GM12801 (cell line): ENCODE results near the gene PASK.

Experiments
- TF ChIP-seq, protein P1 (sequence below): IDR thresholded peaks from one replicate; pipeline ENCODE4 v1.5.1; 2011; ENCODE audit warnings: control low read depth; ENCODE audit not compliant: insufficient read length; ENCODE audit errors: extremely low read depth

The PASK gene

DNA sequence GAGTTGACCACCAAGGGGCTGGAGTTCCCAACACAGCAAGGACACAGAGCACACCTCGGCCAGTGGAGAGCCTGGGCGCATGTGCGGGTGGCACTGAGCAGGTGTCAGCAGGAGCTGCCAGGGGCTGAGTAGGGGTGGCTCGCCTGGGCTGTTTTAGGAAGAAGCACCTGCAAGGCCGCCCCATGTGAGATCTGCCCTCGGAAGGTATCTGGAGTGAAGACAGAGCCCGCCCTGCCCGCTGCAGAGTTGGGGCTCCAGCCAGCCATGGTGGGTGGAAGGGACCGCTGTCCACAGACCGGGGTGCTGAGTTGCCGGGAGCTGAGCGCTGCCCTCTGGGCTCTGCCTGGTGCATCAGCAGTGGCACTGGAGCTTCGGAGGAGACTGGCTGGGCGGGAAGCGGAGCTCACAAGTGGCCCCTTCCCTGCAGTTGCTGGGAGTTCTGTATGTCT is 82.4 kb downstream of the PASK start:
- TF ChIP-seq, protein P1, sequence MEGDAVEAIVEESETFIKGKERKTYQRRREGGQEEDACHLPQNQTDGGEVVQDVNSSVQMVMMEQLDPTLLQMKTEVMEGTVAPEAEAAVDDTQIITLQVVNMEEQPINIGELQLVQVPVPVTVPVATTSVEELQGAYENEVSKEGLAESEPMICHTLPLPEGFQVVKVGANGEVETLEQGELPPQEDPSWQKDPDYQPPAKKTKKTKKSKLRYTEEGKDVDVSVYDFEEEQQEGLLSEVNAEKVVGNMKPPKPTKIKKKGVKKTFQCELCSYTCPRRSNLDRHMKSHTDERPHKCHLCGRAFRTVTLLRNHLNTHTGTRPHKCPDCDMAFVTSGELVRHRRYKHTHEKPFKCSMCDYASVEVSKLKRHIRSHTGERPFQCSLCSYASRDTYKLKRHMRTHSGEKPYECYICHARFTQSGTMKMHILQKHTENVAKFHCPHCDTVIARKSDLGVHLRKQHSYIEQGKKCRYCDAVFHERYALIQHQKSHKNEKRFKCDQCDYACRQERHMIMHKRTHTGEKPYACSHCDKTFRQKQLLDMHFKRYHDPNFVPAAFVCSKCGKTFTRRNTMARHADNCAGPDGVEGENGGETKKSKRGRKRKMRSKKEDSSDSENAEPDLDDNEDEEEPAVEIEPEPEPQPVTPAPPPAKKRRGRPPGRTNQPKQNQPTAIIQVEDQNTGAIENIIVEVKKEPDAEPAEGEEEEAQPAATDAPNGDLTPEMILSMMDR, result no peak

DNA sequence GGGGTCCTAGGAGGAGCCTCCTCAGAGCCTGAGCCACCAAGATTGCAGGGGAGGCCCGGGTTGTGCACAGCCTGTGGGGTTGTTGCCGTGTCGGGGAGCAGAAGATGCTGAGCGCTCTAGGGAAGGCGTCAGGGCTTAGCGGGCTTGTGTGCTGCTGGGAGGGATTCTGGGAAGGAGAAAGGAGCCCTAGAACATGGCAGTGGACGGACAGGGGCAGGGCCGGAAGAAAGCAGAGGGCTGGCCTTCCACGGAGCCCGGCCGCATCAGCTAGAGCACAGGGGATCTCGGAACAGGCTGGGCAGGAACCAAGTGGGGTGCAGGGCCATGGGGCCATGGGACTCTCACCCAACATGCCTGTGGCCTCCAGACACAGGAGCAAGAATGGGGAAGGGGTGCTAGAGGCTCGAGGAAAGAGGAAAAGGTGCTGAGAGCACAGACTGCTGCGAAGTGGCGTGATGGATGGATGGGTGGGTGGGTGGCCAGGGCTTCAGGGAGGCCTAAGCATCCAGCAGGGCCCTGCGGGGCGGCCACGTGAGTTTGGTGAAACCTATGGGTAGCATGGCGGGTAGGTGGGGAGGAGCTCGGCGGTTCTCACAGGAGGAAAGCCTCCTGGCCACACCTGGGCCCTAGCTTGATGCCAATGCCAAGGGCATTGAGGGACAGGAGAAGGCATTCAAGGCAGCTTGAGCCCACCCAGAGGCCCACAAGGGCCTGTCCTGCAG is 82.9 kb downstream of the PASK start:
- TF ChIP-seq, protein P1, result no peak

DNA sequence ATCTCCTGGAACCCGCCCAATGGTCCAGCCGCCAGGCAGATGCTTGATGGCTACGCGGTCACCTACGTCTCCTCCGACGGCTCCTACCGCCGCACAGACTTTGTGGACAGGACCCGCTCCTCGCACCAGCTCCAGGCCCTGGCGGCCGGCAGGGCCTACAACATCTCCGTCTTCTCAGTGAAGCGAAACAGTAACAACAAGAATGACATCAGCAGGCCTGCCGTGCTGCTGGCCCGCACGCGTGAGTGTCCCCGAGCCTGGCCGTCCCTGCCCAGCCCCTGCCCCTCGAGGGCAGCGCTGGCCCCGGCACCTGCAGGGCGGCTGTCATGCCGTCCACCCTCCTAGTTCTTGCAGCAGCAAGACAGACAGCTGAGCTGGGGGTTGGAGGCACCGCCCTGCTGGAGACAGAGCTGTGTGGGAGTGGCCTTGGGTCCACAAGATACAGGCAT is 83.9 kb downstream of the PASK start:
- TF ChIP-seq, protein P1, result no peak

DNA sequence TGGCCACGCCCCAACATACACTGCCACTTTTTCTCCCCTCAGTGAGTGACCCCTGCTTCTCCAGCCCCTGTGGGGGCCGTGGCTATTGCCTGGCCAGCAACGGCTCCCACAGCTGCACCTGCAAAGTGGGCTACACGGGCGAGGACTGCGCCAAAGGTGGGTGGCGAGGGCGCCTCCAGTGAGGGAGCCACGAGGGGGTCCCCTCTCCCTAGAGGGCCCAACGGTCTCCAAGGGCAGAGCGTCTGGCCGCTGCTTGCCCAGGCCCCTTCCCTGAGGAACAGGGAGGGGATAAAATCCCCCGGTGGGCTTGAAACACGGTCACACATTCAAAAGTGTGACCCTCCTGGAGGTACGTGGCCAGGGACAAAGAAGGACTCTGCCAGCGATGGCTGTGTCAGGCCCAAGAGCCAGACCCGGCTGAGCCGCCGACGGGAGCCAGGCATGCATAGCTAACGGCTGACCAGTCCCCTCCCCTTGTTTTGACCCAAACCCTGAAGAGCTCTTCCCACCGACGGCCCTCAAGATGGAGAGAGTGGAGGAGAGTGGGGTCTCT is 84.4 kb downstream of the PASK start:
- TF ChIP-seq, protein P1, result no peak

DNA sequence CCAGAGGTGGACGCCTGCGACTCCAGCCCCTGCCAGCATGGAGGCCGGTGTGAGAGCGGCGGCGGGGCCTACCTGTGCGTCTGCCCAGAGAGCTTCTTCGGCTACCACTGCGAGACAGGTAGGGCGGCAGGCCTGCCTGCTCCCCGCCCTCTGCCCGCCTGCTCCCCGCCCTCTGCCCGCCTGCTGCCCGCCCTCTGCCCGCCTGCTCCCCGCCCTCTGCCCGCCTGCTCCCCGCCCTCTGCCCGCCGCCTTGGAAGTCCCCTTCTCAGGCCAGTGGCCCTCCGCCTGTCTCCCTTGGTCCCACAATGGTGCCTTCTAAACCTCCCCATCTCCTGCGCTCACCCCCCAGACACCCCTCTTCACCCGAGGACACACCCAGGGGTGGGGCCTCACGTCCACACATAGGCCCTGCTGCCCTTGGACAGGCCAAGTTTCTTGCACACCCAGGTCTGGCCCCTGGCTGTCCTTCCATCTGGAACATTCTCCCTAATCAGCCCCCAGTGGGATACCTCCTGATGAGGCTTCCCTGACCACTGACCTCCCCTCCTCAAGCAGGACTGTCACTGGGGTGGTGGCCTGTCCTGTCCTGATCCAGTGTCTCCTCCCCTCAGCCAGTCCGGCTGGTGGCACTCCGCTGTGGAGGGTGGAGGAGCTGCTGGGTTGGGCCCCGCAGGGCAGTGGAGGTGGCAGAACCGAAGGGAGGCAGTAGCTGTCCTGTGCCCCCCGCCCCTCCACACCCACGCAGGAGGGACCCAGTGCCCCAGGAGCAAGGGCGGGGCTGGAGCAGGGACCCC is 85.1 kb downstream of the PASK start:
- TF ChIP-seq, protein P1, result no peak

DNA sequence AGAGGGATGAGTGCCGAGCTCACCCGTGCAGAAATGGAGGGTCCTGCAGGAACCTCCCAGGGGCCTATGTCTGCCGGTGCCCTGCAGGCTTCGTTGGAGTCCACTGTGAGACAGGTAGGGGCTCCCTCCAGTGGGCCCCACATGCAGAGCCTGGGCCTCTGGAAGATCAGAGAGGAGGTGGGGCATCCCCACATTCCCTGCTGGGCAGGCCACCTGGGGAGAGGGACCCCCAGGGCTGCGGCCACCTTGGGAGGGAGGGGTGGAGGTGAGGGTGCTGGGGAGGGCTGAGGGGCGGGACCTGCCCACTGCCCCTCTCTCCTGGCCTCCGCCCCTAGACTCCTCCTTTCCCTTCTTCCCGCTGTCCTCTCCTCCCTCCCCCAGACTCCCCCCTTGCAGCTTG is 85.7 kb downstream of the PASK start:
- TF ChIP-seq, protein P1, result no peak

DNA sequence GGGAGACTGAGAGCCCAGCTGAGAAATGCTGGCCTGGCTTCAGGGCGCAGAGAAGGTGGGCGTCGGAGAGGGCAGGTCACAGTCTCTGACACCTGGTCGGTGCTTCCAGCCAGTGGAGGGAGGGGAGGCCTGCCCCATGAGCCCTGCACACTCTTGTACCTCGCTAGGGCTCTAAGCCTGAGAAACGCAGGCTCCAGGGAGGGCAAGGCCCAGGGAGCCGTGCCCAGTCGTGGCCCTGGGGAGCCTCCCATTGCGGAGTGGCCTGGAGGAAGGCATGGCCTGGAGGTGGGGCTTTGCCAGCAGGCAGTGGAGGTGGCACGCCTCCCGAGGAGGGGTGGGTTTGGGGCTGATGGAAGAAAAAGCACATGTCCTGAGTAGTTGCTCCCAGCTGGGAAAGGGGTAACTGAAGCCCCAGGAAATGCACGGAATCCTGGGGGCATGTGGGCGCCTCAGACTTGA is 86.2 kb downstream of the PASK start:
- TF ChIP-seq, protein P1, result no peak
